Rectal smooth muscle tissue (tissue), 1 donor: ENCODE data around the gene TRIM7.
"Not testable (repeated sequence)": the region's sequence is repeated elsewhere in the genome, so short reads cannot be mapped to it uniquely, and the experiment has no call there.

Experiments
- H3K27ac ChIP-seq: one replicate; pipeline ENCODE4 v1.7.0; 2013; ENCODE audit warnings: low read depth, low read length, inconsistent platforms
- H3K27me3 ChIP-seq: one replicate; pipeline ENCODE4 v1.7.0; 2013; ENCODE audit warnings: low read length; ENCODE audit not compliant: control insufficient read depth, insufficient read depth
- H3K36me3 ChIP-seq: one replicate; pipeline ENCODE4 v1.7.0; 2013; ENCODE audit warnings: low read length; ENCODE audit not compliant: control insufficient read depth, insufficient read depth
- H3K4me1 ChIP-seq: one replicate; pipeline ENCODE4 v1.7.0; 2013; ENCODE audit warnings: low read length; ENCODE audit not compliant: control insufficient read depth, insufficient read depth
- H3K4me3 ChIP-seq: one replicate; pipeline ENCODE4 v1.7.0; 2013; ENCODE audit warnings: low read length
- H3K9ac ChIP-seq: one replicate; pipeline ENCODE4 v1.7.0; 2013; ENCODE audit warnings: low read length

TRIM7 gene

DNA sequence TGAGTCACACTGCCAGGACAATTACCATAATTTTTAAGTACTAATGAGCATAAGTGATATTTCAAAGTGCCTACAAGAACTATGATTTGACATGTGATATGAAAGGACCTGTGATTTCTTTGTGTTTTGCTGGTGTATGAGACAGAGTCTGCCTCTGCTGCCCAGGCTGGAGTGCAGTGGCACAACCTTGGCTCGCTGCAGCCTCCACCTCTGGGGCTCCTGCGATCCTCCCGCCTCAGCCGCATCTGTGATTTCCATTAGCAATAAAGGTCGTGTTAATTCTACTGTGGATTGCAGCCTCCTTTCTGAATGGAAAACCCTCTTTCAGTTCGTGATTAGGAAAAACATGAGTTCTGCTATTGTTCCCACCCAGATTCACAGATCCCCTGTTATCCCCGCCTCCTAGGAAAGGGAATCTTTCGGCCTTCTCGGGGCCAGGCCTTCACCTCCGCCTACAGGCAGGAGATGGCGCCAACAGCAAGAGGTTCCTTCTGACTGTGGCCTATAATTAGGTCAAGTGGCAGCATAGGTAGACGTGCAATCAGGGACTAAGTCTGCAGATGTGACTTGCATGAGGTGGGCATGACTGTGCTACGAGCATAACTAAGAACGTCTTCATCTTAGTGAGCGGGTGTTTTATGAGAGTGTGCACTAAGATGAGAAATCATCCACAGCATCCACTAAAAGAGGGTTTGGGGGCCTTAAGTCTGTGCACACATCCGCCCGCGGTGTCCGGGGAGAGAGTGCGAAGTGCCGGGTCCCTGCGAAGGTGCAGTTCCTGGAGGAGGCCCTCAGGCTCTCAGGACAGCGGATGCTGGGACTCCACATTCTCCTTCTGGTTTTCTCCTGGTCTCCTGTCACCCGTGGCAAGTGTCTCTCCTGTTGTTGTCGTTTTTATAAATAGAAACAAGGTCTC is 23.1 kb downstream of the TRIM7 start:
- H3K4me3 ChIP-seq, result no peak overlapping the region
- H3K4me1 ChIP-seq, result no peaks in the 10 kb centered on the region
- no peak overlapping the region for H3K27ac ChIP-seq
- H3K9ac ChIP-seq, result no peak overlapping the region
- H3K27me3 ChIP-seq, result no peaks in the 10 kb centered on the region
- H3K36me3 ChIP-seq, result no peaks in the 10 kb centered on the region

DNA sequence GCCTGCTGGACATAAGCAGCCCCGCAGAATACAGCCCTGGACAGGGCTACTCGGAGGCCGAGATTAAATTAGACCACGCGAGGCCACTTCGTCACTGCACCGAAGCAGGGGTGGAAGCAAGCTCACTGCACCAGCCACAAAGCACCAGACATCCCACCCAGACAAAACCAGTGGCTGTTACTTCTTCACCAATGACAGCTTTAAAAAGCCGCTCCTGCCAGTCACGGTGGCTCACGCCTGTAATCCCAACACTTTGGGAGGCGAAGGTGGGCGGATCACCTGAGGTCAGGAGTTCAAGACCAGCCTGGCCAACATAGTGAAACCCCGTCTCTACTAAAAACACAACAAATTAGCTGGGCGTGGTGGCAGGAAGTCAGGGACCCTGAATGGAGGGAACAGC is 27.4 kb downstream of the TRIM7 start:
- not testable (repeated sequence) for H3K4me3 ChIP-seq, H3K27ac ChIP-seq, H3K4me1 ChIP-seq, H3K36me3 ChIP-seq, H3K9ac ChIP-seq
- H3K27me3 ChIP-seq, result peaks cover 12% of the 10 kb centered on the region

DNA sequence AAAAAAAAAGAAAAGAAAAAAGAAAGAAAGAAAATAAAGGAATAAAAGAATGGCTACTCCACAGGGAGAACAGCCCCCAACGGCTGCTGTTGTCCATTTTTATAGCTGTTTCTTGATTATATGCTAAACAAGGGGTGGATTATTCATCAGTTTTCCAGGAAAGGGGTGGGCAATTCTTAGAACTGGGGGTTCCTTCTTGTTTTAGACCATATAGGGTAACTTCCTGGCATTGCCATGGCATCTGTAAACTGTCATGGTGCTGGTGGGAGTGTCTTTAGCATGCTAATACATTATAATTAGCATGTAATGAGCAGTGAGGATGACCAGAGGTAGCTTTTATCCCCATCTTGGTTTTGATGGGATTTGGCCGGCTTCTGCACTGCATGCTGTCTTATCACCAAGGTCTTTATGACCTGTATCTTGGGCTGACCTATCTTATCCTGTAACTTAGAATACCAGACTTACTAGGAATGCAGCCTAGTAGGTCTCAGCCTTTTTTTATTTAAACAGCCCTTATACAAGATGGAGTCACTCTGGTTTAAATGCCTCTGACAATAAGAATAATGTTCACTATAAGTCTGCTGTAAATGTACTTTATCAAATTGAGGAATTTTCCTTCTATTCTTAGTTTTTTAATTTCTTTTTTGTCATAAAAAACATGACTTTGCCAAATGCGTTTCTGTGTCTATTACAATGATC is 28.6 kb downstream of the TRIM7 start:
- Histone ChIP-seq H3K9ac (no peak overlapping the region), H3K4me3 (no peak overlapping the region), H3K27me3 (peaks cover 18% of the 10 kb centered on the region), H3K27ac (no peak overlapping the region), H3K4me1 (no peaks in the 10 kb centered on the region), H3K36me3 (no peaks in the 10 kb centered on the region)

DNA sequence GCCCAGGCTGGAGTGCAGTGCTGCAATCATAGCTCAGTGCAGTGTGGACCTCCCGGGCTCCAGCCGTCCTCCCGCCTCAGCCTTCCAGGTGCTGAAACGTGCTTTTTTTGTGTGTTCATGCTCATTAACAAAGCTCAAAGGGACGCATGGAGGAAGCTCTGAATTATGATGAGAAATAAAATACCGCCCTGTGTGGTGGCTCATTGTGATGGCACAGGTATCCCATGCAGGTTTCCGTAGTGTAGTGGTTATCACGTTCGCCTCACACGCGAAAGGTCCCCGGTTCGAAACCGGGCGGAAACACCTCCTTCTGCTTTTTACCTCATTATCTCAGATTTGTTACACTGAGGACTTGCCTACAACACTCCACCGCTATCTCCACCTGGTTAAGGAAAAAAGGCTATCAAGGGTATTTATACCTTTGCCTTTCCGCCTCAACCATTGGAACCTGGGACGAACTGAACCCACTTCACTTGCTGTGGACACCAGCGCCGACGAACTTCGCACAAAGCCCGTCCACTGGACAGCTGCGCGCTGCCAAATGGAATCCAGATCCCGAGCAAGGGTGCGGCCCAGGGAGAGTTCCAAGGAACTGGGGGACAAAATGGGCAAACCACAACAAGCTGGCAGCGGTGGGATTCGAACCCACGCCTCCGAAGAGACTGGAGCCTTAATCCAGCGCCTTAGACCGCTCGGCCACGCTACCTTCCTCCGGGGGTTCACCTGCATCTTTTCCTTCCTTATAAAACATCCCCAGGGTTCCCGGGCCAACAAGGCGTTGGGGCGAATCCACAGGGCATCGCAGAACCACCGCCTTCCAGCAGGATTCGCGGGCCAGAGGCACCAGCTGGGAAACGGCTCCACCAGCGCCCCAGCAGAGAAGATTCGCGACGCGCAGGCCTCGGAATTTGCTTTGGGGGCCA is 31.3 kb downstream of the TRIM7 start:
- H3K27me3 ChIP-seq, result peaks cover 33% of the 10 kb centered on the region
- no peak overlapping the region for H3K9ac ChIP-seq
- no peaks in the 10 kb centered on the region for H3K4me1 ChIP-seq
- no peak overlapping the region for H3K27ac ChIP-seq
- no peaks in the 10 kb centered on the region for H3K36me3 ChIP-seq
- H3K4me3 ChIP-seq, result no peak overlapping the region

DNA sequence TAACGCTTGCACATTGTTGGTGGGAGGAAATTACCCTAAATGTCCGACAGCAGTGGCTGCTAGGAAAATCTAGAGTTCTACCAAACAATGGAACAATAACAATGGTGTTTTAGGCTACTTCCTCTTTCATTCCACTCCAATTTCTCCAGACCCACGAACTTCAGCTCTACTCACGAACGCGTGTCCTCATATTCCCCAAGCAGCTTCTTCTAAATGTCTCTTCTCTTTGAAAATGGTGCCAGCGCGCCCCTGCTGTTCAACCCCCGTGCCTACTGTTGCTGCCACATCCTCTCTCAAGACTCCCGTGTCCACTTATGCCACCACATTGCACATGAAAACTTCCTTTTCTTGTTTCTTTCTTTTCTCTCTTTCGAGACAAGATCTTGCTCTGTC is 32.0 kb downstream of the TRIM7 start:
- Histone ChIP-seq H3K27me3 (peaks cover 38% of the 10 kb centered on the region), H3K36me3 (no peaks in the 10 kb centered on the region), H3K4me1 (no peaks in the 10 kb centered on the region), H3K27ac (no peak overlapping the region), H3K9ac (no peak overlapping the region), H3K4me3 (no peak overlapping the region)

DNA sequence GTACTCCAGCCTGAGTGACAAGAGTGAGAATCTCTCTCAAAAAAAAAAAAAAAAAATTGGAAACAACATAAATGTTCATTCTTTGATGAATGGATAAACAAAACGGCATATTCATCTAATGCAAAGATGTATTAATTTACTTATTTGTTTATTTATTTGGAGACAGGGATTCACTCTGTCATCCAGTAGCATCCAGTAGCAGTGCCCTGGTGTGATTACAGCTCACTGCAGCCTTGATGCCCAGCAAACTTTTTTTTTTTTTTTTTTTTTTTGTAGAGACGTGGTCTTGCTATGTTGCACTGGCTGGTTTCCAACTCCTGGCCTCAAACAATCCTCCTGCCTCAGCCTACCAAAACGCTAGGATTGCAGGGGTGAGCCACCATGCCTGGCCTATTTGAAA is 33.2 kb downstream of the TRIM7 start:
- Histone ChIP-seq H3K4me3 (no peak overlapping the region), H3K9ac (no peak overlapping the region), H3K4me1 (no peaks in the 10 kb centered on the region), H3K27ac (no peak overlapping the region), H3K36me3 (no peaks in the 10 kb centered on the region), H3K27me3 (peaks cover 43% of the 10 kb centered on the region)

DNA sequence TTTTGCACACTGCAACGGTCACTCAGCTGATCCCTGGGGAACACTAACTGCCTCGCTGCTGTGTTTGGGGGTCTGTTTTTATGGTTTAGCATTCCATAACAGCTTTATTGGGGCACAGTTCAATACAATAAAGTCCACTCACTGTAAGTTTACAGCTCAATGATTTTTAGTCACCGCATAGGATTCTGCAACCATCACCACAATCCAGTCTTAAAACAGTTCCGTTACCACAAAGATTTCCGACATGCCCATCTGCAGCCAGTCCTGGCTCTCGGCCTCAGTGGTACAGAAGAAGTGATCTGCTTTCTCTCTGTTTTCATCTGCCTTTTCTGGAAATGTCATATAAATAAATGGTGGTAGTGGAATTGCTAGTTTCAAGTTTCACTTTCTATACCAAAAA is 34.0 kb downstream of the TRIM7 start:
- H3K27me3 ChIP-seq, result peaks cover 43% of the 10 kb centered on the region
- no peaks in the 10 kb centered on the region for H3K4me1 ChIP-seq
- no peak overlapping the region for H3K27ac ChIP-seq
- H3K4me3 ChIP-seq, result no peak overlapping the region
- no peak overlapping the region for H3K9ac ChIP-seq
- no peaks in the 10 kb centered on the region for H3K36me3 ChIP-seq

DNA sequence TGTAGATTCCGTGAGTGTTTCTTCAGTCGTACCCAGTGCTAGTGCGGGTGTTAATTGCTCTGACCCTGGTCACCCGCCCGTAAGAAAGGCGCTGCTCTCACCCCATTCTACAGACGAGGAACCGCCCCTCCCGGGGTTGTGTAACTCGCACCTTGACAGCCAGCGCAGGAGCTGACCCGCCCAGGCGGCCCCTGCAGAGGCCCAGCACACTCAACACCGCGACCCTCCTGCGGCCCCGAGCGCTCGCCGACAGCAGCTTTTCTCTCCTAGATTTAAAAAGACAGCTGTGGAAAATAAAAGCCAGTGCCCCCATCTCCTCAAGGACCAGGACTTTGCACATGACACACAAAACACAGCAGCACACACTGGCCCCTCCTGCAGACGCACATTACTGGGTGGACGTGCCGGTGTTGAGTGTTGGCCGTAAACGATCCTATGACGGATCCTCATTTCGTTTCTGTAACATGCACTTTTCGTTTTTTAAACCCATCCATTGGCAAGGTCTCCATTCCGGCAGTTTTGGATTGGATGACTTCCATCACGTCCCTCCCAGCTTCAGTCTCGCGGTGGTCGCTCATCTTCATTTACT is 34.7 kb downstream of the TRIM7 start:
- no peaks in the 10 kb centered on the region for H3K36me3 ChIP-seq
- H3K4me1 ChIP-seq, result no peaks in the 10 kb centered on the region
- no peak overlapping the region for H3K9ac ChIP-seq
- H3K27ac ChIP-seq, result no peak overlapping the region
- H3K4me3 ChIP-seq, result no peak overlapping the region
- peaks cover 43% of the 10 kb centered on the region for H3K27me3 ChIP-seq

DNA sequence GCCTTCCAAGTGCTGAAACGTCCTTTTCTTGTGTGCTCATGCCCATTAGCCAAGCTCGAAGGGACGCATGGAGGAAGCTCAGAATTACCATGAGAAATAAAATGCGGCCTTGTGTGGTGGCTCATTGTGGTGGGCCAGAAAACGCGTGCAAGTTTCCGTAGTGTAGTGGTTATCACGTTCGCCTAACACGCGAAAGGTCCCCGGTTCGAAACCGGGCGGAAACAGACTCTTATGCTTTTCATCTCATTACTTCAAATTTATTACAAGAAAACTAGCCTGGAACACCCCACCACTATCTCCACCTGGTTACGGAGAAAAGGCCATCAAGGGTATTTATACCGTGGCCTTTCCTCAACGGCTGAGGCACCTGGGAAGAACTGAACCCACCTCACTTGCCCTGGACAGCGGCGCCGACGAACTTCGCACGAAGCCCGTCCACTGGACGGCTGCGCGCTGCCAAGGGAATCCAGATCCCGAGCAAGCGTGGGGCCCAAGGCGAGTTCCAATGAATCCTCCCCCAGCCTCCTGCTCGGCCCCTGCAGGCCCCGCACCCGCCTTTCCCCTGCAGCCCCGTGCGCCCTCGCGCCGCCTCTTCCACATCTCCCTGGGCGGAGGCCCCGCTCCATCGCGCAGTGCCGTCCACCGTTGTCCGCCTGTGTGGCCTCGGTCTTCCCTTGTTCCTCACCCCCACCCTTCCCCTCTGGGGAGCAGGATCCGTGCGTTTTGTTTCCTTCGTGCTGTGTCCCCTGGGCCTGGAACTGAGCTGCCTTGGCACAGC is 35.3 kb downstream of the TRIM7 start:
- H3K27me3 ChIP-seq, result peaks cover 43% of the 10 kb centered on the region
- H3K9ac ChIP-seq, H3K4me1 ChIP-seq, H3K36me3 ChIP-seq, H3K4me3 ChIP-seq, H3K27ac ChIP-seq: not testable (repeated sequence)

DNA sequence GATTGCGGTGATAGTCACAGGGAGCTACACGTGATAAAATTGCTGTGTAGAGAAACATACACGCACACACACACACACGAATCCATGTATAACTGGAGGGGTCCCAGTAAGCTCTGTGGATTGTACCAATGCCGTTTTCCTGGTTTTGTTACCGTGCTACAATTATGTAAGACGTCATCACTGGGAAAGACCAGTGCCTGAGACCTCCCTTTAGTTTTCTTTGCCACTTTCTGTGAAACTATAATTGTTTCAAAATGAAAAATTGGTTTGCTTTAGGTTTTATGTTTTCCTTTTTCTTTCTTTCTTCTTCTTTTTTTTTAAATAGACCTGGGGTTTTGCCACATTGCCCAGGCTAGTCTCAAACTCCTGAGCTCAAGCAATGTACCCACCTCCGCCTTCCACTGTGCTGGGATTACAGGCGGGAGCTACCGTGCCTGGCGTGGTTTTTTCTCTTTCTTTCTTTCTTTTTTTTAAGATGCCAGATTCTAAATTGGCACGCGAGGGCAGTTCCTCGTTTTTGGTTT is 36.3 kb downstream of the TRIM7 start:
- Histone ChIP-seq H3K36me3 (no peaks in the 10 kb centered on the region), H3K4me3 (no peak overlapping the region), H3K9ac (no peak overlapping the region), H3K27me3 (peaks cover 38% of the 10 kb centered on the region), H3K4me1 (no peaks in the 10 kb centered on the region), H3K27ac (no peak overlapping the region)

DNA sequence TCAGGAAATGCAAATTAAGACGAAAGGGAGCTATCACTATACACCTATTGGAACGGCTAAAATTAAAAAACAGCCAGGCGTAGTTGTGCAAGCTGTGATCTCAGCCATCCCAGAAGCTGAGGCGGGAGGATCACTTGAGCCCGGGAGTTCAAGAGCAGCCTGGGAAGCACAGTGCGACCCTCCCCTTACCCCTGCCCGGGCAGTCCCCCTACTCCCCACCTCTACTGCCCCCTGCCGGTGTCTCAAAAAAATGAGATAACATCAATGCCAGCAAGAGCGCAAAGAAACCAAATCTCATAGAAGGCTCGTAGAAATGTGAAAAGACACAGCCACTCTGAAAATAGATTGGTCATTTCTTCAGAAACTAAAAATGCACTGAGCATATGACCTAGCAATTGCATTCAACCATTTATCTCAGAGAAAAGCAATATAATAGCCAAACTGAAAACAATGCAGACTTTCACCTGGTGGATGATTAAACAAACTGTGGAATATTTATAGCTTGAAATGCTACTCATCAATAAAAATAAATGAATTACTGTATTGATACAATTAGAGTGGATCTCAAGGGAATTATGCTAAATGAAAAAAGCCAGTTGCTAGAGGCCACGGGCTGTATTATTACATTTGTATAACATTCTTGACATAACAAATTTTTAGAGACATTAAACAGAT is 37.0 kb downstream of the TRIM7 start:
- no peak overlapping the region for H3K4me3 ChIP-seq
- no peaks in the 10 kb centered on the region for H3K4me1 ChIP-seq
- H3K9ac ChIP-seq, result no peak overlapping the region
- H3K27ac ChIP-seq, result no peak overlapping the region
- H3K36me3 ChIP-seq, result no peaks in the 10 kb centered on the region
- H3K27me3 ChIP-seq, result peaks cover 32% of the 10 kb centered on the region
